Fibroblast of lung (primary cell): ENCODE data around the gene TSEN15.

ENCODE experiments used
- CTCF ChIP-seq, 2 donors: IDR thresholded peaks in 1 of 2; conservative IDR thresholded peaks in 1 of 2; 1 replicate in 1 of 2; 2 replicates in 1 of 2; pipeline ENCODE4 v1.5.1; 2011 to 2012; ENCODE audit warnings: low read length in 2 of 2, control low read depth in 1 of 2, inconsistent platforms in 1 of 2, low read depth in 1 of 2, mild to moderate bottlenecking in 1 of 2
- EZH2 ChIP-seq: IDR thresholded peaks from 2 replicates; pipeline ENCODE4 v1.5.1; 2012; ENCODE audit warnings: low read length, control low read depth, mild to moderate bottlenecking; ENCODE audit errors: missing control alignments

- TF ChIP-seq EZH2 (no peak), CTCF (conservative IDR thresholded peaks at IDR 0.05 in 1 of 2, IDR thresholded peaks at IDR 0.05 in 1 of 2; ENCODE audit: low read depth in 1 of 2, low read length in 2 of 2) (no peak)
Measured at GRCh38 chr1:184005506-184005905, 46.0 kb upstream of the TSEN15 start.
